ENCODE data around the gene RTP3.

- no peak for TF ChIP-seq CTCF (IDR thresholded peaks at IDR 0.05 in 2 of 3, conservative IDR thresholded peaks at IDR 0.05 in 1 of 3; ENCODE audit: borderline replicate concordance in 1 of 3, insufficient read depth in 1 of 3, low read depth in 2 of 3, low read length in 2 of 3)
- no peak for TF ChIP-seq ATF3 (IDR thresholded peaks at IDR 0.05)
- no peak for TF ChIP-seq JUND (IDR thresholded peaks at IDR 0.05)
- no peak for TF ChIP-seq FOSL1 (IDR thresholded peaks at IDR 0.05; ENCODE audit: low read depth)
- no peak for TF ChIP-seq EZH2 (IDR thresholded peaks at IDR 0.05)
- no peak for TF ChIP-seq ZFX (IDR thresholded peaks at IDR 0.05)
- TF ChIP-seq POLR2A (IDR thresholded peaks at IDR 0.05; ENCODE audit: borderline replicate concordance, extremely low read depth, insufficient read depth, insufficient read length) = no peak
- TF ChIP-seq SP1 (IDR thresholded peaks at IDR 0.05; ENCODE audit: low read depth) = no peak
- no peak for TF ChIP-seq POLR2AphosphoS5 (IDR thresholded peaks at IDR 0.05; ENCODE audit: low read depth, low read length)
- no peak for TF ChIP-seq ZBTB33 (IDR thresholded peaks at IDR 0.05; ENCODE audit: extremely low read depth, insufficient replicate concordance, low read length)
- TF ChIP-seq SIN3A (IDR thresholded peaks at IDR 0.05; ENCODE audit: low read depth) = no peak
- no peak for TF ChIP-seq REST (IDR thresholded peaks at IDR 0.05; ENCODE audit: low read depth)
- TF ChIP-seq MAX (IDR thresholded peaks at IDR 0.05) = no peak
Measured at GRCh38 chr3:46484911-46485778, 12.6 kb upstream of the RTP3 start.
